GM12864 (cell line): ENCODE data around the gene CNN2.

Experiments
- DNase-seq: peaks from one replicate; pipeline ENCODE4 v3.0.0-alpha.2; 2011; ENCODE audit warnings: low read depth
- H3K4me3 ChIP-seq: 2 replicates; pipeline ENCODE4 v1.5.1; 2011; ENCODE audit warnings: mild to moderate bottlenecking, low read depth, low read length, control low read depth
- TF ChIP-seq, protein P1 (sequence below): IDR thresholded peaks from 2 replicates; pipeline ENCODE4 v1.5.1; 2011; ENCODE audit warnings: low read depth, mild to moderate bottlenecking, moderate library complexity, low read length, control low read depth, inconsistent platforms; ENCODE audit errors: missing control alignments

CNN2 gene

DNA sequence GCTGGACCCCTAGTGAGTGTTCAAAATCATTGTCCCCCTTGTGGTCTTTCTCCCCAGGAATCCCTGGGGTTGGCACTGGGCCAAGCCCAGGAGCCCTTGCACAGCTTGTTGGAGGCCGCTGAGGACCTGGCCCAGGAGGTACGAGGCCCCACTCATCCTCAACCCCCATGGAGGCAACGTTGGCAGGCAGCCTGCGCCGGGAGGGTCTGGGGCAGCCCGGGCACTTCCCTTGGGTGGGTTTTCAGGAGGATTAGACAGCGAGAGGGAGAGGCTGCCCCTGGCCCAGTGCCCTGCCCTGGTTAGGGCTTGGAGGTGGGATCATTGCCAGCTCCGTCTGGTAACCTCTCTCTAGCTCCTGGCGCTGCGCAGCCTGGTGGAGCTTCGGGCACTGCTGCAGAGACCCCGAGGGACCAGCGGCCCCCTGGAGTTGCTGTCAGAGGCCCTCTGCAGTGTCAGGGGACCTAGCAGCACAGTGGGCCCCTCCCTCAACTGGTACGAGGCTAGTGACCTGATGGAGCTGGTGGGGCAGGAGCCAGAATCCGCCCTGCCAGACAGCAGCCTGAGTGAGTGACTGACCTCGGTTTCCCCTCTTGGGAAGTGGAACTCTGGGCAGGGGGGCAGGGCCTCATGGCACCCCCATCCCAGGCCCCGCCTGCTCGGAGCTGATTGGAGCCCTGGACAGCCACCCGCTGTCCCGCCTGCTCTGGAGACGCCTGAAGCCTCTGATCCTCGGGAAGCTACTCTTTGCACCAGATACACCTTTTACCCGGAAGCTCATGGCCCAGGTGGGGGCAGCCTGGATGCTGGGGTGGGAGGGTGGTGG lies 16.5 kb downstream of the CNN2 start:
- no peak overlapping the region for H3K4me3 ChIP-seq
- TF ChIP-seq, protein P1, sequence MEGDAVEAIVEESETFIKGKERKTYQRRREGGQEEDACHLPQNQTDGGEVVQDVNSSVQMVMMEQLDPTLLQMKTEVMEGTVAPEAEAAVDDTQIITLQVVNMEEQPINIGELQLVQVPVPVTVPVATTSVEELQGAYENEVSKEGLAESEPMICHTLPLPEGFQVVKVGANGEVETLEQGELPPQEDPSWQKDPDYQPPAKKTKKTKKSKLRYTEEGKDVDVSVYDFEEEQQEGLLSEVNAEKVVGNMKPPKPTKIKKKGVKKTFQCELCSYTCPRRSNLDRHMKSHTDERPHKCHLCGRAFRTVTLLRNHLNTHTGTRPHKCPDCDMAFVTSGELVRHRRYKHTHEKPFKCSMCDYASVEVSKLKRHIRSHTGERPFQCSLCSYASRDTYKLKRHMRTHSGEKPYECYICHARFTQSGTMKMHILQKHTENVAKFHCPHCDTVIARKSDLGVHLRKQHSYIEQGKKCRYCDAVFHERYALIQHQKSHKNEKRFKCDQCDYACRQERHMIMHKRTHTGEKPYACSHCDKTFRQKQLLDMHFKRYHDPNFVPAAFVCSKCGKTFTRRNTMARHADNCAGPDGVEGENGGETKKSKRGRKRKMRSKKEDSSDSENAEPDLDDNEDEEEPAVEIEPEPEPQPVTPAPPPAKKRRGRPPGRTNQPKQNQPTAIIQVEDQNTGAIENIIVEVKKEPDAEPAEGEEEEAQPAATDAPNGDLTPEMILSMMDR: no peak
- no peak for DNase-seq

DNA sequence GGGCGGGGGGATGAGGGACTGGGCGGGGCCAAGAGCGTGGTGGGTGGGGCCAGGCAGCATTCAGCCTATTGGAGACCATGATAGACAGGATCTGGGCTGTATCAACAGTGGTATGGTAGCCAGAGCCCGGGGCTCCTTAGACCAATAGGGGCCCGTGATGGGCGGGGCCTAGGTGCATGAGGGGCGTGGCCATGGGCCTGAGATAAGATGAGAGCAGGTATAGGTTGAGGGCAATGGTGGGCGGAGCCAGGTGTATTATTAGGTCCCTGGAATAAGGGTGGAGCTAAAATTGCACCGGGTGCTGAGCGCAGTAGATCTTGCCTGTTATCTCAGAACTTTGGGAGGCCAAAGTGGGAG lies 18.8 kb downstream of the CNN2 start:
- no peak overlapping the region for H3K4me3 ChIP-seq
- TF ChIP-seq, protein P1: no peak
- DNase-seq: no peak

DNA sequence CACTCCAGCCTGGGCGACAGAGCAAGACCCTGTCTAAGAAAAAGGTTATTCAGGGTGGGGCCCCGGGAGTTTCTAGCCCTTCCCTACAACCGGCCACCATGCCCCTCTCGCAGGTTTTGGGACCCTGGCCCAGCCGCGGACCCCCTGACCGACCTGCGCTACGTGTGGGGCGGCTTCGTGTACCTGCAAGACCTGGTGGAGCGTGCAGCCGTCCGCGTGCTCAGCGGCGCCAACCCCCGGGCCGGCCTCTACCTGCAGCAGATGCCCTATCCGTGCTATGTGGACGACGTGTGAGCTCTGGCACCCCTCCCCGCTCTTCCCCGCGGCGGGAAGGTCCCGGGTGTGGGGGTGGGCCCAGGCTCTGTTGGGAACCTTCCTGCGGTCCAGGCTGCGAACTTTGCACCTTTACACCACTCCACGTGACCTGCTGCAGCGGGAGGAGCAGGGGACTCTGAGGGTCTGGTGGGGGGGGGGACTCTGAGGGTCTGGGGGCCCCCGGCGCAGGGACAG lies 19.8 kb downstream of the CNN2 start:
- TF ChIP-seq, protein P1: no peak
- no peak for DNase-seq
- H3K4me3 ChIP-seq: no peak overlapping the region

DNA sequence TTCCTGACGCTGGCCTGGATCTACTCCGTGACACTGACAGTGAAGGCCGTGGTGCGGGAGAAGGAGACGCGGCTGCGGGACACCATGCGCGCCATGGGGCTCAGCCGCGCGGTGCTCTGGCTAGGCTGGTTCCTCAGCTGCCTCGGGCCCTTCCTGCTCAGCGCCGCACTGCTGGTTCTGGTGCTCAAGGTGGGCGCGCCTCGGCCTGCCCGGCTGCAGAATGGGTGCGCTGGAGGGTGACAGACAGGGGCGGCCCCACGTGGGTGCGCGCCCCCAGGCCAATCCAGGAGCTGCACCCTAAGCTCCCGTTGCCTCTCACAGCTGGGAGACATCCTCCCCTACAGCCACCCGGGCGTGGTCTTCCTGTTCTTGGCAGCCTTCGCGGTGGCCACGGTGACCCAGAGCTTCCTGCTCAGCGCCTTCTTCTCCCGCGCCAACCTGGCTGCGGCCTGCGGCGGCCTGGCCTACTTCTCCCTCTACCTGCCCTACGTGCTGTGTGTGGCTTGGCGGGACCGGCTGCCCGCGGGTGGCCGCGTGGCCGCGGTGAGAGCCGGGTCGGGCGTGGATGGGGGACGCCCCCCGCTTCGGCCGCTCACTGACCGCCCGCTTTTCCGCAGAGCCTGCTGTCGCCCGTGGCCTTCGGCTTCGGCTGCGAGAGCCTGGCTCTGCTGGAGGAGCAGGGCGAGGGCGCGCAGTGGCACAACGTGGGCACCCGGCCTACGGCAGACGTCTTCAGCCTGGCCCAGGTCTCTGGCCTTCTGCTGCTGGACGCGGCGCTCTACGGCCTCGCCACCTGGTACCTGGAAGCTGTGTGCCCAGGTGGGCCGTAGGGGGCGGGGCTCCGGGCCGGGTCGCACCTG lies 20.7 kb downstream of the CNN2 start:
- no peak for DNase-seq
- no peak overlapping the region for H3K4me3 ChIP-seq
- TF ChIP-seq, protein P1: no peak

DNA sequence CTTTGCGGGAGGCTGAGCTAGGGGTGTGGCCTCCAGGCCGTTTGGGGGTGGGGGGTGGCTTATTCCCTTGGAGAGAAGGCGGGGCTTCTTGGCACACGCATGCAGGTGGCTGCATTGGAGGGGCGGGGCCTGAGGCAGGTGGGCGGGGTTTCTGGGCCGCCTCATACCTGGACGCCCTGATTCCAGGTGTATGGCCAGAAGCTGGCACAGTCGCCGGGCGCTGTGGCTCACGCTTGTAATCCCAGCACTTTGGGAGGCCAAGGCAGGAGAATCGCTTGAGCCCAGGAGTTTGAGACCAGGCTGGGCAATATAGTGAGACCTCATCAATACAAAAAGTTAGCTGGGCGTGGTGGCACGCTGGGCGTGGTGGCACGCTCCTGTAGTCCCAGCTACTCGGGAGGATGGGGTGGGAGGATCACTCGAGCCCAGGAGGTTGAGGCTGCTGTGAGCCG lies 21.3 kb downstream of the CNN2 start:
- no peak for DNase-seq
- TF ChIP-seq, protein P1: no peak
- H3K4me3 ChIP-seq: no peak overlapping the region

DNA sequence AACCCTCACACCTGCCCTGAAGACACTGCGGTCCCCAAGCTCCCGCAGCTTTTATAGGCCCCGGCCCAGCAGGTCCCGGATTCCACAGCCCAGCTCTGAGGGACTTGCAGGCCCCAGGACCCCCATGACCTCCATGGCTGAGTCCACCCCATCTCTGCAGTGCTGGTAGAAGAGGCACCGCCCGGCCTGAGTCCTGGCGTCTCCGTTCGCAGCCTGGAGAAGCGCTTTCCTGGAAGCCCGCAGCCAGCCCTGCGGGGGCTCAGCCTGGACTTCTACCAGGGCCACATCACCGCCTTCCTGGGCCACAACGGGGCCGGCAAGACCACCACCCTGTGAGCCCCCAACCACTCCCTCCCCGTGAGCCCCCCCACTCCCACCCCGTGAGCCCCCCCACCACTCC lies 22.7 kb downstream of the CNN2 start:
- H3K4me3 ChIP-seq: no peak overlapping the region
- no peak for DNase-seq
- TF ChIP-seq, protein P1: no peak
